ENCODE measurements around the gene KDM2B. TPM values are rescaled to one million over a fixed set of nuclear protein-coding genes. Genes with fewer than 3 reads are reported as not detected.

Gene KDM2B
- total RNA-seq: 18.9 TPM

GRCh38 chr12:121580959-121581685, at the start of gene KDM2B:
TSS of gene KDM2B (minus strand) at chr12:121581023. CDS start at chr12:121580911, 112 bp downstream.
- H3K27me3 ChIP-seq: no peaks in the 10 kb centered on the region
- H3K36me3 ChIP-seq: no peaks in the 10 kb centered on the region
- peak within 1 kb of the TSS; percentile 86 for H3K27ac ChIP-seq
- no peaks in the 10 kb centered on the region for H3K9me3 ChIP-seq
- DNase-seq (ENCODE audit: extremely low spot score in 2 of 2): no peak
- TF ChIP-seq POLR2A (IDR thresholded peaks at IDR 0.05) (no peak), POLR2AphosphoS5 (IDR thresholded peaks at IDR 0.05; ENCODE audit: insufficient read depth in 1 of 2, low read depth in 1 of 2) (no peak), CTCF (IDR thresholded peaks at IDR 0.05) (no peak)
- intact Hi-C loops (cut with DNase I): loop anchor here (1.0 kb wide), 1 partner anchor 29 kb away; no protein-coding TSS in a partner anchor
- H3K4me1 ChIP-seq: peaks cover 52% of the 10 kb centered on the region
- peak within 1 kb of the TSS; percentile 54 to 74 for H3K4me3 ChIP-seq

- no peak for TF ChIP-seq CTCF (IDR thresholded peaks at IDR 0.05)
- no peak for TF ChIP-seq POLR2A (IDR thresholded peaks at IDR 0.05)
- TF ChIP-seq POLR2AphosphoS5 (IDR thresholded peaks at IDR 0.05; ENCODE audit: insufficient read depth in 1 of 2, low read depth in 1 of 2): no peak
- H3K36me3 ChIP-seq: no peaks in the 10 kb centered on the region
- no peaks in the 10 kb centered on the region for H3K9me3 ChIP-seq
- H3K4me1 ChIP-seq: peaks cover 62% of the 10 kb centered on the region
- no peak for DNase-seq (ENCODE audit: extremely low spot score in 2 of 2)
- intact Hi-C loops (cut with DNase I): loop anchor here (5.0 kb wide), 1 partner anchor 44 kb away; no protein-coding TSS in a partner anchor
- no peaks in the 10 kb centered on the region for H3K27me3 ChIP-seq
- H3K27ac ChIP-seq: peak overlapping the region; percentile 94
- no peak overlapping the region for H3K4me3 ChIP-seq
These were observed 47.7 kb upstream of the KDM2B start for GRCh38 chr12:121628536-121628935.

DNA sequence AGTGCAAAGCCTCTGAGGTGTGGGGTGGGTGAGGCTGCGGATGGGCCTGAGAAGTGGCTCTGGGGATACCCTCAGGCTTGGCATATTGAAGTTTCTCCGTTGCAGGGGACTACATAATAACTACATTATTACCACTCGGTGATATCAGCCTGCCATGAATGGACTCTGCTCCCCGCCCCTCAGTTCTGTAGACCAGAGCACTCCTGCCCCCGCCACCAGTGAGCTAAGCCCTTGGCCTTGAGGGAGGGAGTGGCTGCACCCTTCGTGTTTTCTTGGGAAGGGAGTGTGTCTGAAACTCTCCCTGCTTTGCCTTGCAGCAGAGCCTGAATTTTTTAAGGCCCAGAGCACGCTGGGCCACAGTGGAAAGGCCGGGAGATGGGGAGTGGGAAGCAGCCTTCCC, 47.2 kb upstream of the KDM2B start:
- Histone ChIP-seq H3K27me3 (no peaks in the 10 kb centered on the region), H3K27ac (peak overlapping the region; percentile 94), H3K9me3 (no peaks in the 10 kb centered on the region), H3K36me3 (no peaks in the 10 kb centered on the region), H3K4me3 (peak overlapping the region; percentile 84), H3K4me1 (peaks cover 62% of the 10 kb centered on the region)
- TF ChIP-seq POLR2AphosphoS5 (IDR thresholded peaks at IDR 0.05; ENCODE audit: insufficient read depth in 1 of 2, low read depth in 1 of 2) (no peak), POLR2A (IDR thresholded peaks at IDR 0.05) (no peak), CTCF (IDR thresholded peaks at IDR 0.05) (no peak)
- no peak for DNase-seq (ENCODE audit: extremely low spot score in 2 of 2)
- intact Hi-C loops (cut with DNase I): loop anchor here (5.0 kb wide), 1 partner anchor 44 kb away; no protein-coding TSS in a partner anchor

- Histone ChIP-seq H3K4me3 (peak overlapping the region; percentile 84), H3K36me3 (no peaks in the 10 kb centered on the region), H3K27ac (peak overlapping the region; percentile 94), H3K27me3 (no peaks in the 10 kb centered on the region), H3K4me1 (peaks cover 59% of the 10 kb centered on the region), H3K9me3 (no peaks in the 10 kb centered on the region)
- intact Hi-C loops (cut with DNase I): loop anchor here (5.0 kb wide), 1 partner anchor 45 kb away; no protein-coding TSS in a partner anchor
- TF ChIP-seq POLR2AphosphoS5 (IDR thresholded peaks at IDR 0.05; ENCODE audit: insufficient read depth in 1 of 2, low read depth in 1 of 2) (peak in 1 of 2 donors; percentile 43), CTCF (IDR thresholded peaks at IDR 0.05) (peak in 1 of 3 experiments; percentile 13), POLR2A (IDR thresholded peaks at IDR 0.05) (no peak)
- no peak for DNase-seq (ENCODE audit: extremely low spot score in 2 of 2)
These were observed 46.2 kb upstream of the KDM2B start for GRCh38 chr12:121626853-121627640.

All from vagina (tissue), 2 donors.